Pons (tissue), 1 donor: ENCODE measurements around the gene UBR1.
"Not testable (repeated sequence)": the region's sequence is repeated elsewhere in the genome, so short reads cannot be mapped to it uniquely, and the experiment has no call there.

Experiments
- DNase-seq: peaks from one replicate; pipeline ENCODE4 v3.0.0-alpha.2; 2016; ENCODE audit warnings: low spot score

The UBR1 gene

GRCh38 chr15:43052860-43053259, 53.0 kb downstream of the UBR1 start:
- DNase-seq = no peak

GRCh38 chr15:43048935-43049334, 56.9 kb downstream of the UBR1 start:
- no peak for DNase-seq

GRCh38 chr15:43046484-43046883, 59.4 kb downstream of the UBR1 start:
- DNase-seq = no peak

GRCh38 chr15:43042885-43043284, 63.0 kb downstream of the UBR1 start:
- DNase-seq = no peak

GRCh38 chr15:43041085-43041484, 64.8 kb downstream of the UBR1 start:
- not testable (repeated sequence) for DNase-seq

- not testable (repeated sequence) for DNase-seq
Observed at GRCh38 chr15:43035240-43035639, 70.6 kb downstream of the UBR1 start.

GRCh38 chr15:43029476-43029875, 76.4 kb downstream of the UBR1 start:
- DNase-seq = peak; percentile 3

GRCh38 chr15:43025150-43025549, 80.7 kb downstream of the UBR1 start:
- no peak for DNase-seq

- DNase-seq = not testable (repeated sequence)
Observed at GRCh38 chr15:43014671-43015070, 91.2 kb downstream of the UBR1 start.

- no peak for DNase-seq
Observed at GRCh38 chr15:43009206-43009605, 96.6 kb downstream of the UBR1 start.

- no peak for DNase-seq
Observed at GRCh38 chr15:43008150-43008549, 97.7 kb downstream of the UBR1 start.

GRCh38 chr15:43007551-43007950, 98.3 kb downstream of the UBR1 start:
- DNase-seq = no peak

- no peak for DNase-seq
Observed at GRCh38 chr15:43006991-43007390, 98.8 kb downstream of the UBR1 start.

GRCh38 chr15:43004886-43005595, 100.8 kb downstream of the UBR1 start:
- not testable (repeated sequence) for DNase-seq

- no peak for DNase-seq
Observed at GRCh38 chr15:42999201-42999779, 106.5 kb downstream of the UBR1 start.

GRCh38 chr15:42996871-42997270, 109.0 kb downstream of the UBR1 start:
- no peak for DNase-seq

GRCh38 chr15:42994546-42994945, 111.3 kb downstream of the UBR1 start:
- no peak for DNase-seq

- no peak for DNase-seq
Observed at GRCh38 chr15:42992626-42993025, 113.2 kb downstream of the UBR1 start.

GRCh38 chr15:42986693-42987342, 119.0 kb downstream of the UBR1 start:
- no peak for DNase-seq

GRCh38 chr15:42984493-42985034, 121.3 kb downstream of the UBR1 start:
- no peak for DNase-seq

- not testable (repeated sequence) for DNase-seq
Observed at GRCh38 chr15:42979113-42979512, 126.7 kb downstream of the UBR1 start.

- DNase-seq = no peak
Observed at GRCh38 chr15:42974202-42974862, 131.5 kb downstream of the UBR1 start.

GRCh38 chr15:42973114-42973513, 132.7 kb downstream of the UBR1 start:
- DNase-seq = no peak
